Omental fat pad (tissue), 4 donors: ENCODE data around the gene NCKAP5L. TPM values are rescaled to one million over a fixed set of nuclear protein-coding genes. Genes with fewer than 3 reads are reported as not detected.

Experiments used
- ATAC-seq: fragments of 150-250 bp; one replicate; pipeline ENCODE4 v1.9.1; 2016; ENCODE audit warnings: mild to moderate bottlenecking, moderate library complexity; ENCODE audit not compliant: low FRiP score
- DNase-seq: peaks from one replicate; pipeline ENCODE4 v3.0.0-alpha.2; 2019; ENCODE audit warnings: low spot score
- total RNA-seq, 4 donors: library from RNA; depleted of rRNA; stranded (reverse); fragments of >200 nt; gene quantifications; one replicate each; pipeline ENCODE4 v1.1.0, GENCODE V29; 2016
- TF ChIP-seq, protein P1 (sequence below), 3 donors: fragments of 450-650 bp; IDR thresholded peaks; one replicate each; pipeline ENCODE4 v1.5.1; 2016 to 2017; ENCODE audit warnings: antibody characterized with exemption in 3 of 3, mild to moderate bottlenecking in 3 of 3, moderate library complexity in 2 of 3

NCKAP5L gene
- total RNA-seq, 4 donors from 2014 or later, result 14.2 to 20.3 (median 17.6) TPM

GRCh38 chr12:49805409-49805808, 22.8 kb downstream of the NCKAP5L start:
- no peak for ATAC-seq
- no peak for DNase-seq
- TF ChIP-seq, protein P1, sequence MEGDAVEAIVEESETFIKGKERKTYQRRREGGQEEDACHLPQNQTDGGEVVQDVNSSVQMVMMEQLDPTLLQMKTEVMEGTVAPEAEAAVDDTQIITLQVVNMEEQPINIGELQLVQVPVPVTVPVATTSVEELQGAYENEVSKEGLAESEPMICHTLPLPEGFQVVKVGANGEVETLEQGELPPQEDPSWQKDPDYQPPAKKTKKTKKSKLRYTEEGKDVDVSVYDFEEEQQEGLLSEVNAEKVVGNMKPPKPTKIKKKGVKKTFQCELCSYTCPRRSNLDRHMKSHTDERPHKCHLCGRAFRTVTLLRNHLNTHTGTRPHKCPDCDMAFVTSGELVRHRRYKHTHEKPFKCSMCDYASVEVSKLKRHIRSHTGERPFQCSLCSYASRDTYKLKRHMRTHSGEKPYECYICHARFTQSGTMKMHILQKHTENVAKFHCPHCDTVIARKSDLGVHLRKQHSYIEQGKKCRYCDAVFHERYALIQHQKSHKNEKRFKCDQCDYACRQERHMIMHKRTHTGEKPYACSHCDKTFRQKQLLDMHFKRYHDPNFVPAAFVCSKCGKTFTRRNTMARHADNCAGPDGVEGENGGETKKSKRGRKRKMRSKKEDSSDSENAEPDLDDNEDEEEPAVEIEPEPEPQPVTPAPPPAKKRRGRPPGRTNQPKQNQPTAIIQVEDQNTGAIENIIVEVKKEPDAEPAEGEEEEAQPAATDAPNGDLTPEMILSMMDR (IDR thresholded peaks at IDR 0.05), result no peak

DNA sequence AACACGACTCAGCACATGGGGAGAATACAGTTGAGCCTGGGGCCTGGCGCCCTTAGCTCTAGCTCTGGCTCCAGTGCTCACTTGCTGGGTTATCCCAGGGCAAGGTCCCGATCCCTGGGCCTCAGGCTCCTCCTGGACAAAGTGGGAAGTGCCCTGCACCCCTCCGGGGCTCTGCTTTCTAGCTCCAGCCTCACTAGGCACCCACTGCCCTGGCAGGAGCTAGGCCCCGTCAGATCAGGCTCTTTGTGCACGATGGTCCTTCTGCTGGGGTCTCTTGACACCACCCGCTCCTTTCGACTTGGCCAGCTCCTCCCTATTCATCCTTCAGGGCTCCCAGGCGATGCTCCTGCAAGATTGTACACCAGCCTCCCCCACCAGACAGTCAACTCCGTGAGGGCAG, 23.4 kb downstream of the NCKAP5L start:
- DNase-seq (no peak), ATAC-seq (no peak)
- TF ChIP-seq, protein P1 (IDR thresholded peaks at IDR 0.05), result no peak

- no peak for DNase-seq
- no peak for ATAC-seq
- TF ChIP-seq, protein P1 (IDR thresholded peaks at IDR 0.05), result no peak
Observed at GRCh38 chr12:49803693-49804450, 24.3 kb downstream of the NCKAP5L start.

GRCh38 chr12:49801141-49802063, 26.8 kb downstream of the NCKAP5L start:
- no peak for DNase-seq
- no peak for ATAC-seq
- TF ChIP-seq, protein P1 (IDR thresholded peaks at IDR 0.05), result no peak

- TF ChIP-seq, protein P1 (IDR thresholded peaks at IDR 0.05), result no peak
- DNase-seq (no peak), ATAC-seq (no peak)
Observed at GRCh38 chr12:49800421-49801140, 27.6 kb downstream of the NCKAP5L start.

- TF ChIP-seq, protein P1 (IDR thresholded peaks at IDR 0.05), result no peak
- DNase-seq (no peak), ATAC-seq (no peak)
Observed at GRCh38 chr12:49798934-49799333, 29.3 kb downstream of the NCKAP5L start.
